GM21360 (cell line): ENCODE measurements around the gene GDPD1.
A peak's percentile ranks its signal among the peaks of the same experiment; 100 is the strongest.
"Not testable (repeated sequence)": the region's sequence is repeated elsewhere in the genome, so short reads cannot be mapped to it uniquely, and the experiment has no call there.

Experiments used
- ATAC-seq: cut with Tn5 transposase; IDR thresholded peaks from one replicate; pipeline ENCODE4 v1.9.1; 2021; ENCODE audit warnings: mild to moderate bottlenecking, moderate library complexity; ENCODE audit not compliant: unreplicated experiment

Gene GDPD1

GRCh38 chr17:59220328-59221158 is at the start of gene GDPD1:
Gene GDPD1 (plus strand): TSS chr17:59220511. CDS start chr17:59220610, 99 bp downstream.
- ATAC-seq, result peak; percentile 97

DNA sequence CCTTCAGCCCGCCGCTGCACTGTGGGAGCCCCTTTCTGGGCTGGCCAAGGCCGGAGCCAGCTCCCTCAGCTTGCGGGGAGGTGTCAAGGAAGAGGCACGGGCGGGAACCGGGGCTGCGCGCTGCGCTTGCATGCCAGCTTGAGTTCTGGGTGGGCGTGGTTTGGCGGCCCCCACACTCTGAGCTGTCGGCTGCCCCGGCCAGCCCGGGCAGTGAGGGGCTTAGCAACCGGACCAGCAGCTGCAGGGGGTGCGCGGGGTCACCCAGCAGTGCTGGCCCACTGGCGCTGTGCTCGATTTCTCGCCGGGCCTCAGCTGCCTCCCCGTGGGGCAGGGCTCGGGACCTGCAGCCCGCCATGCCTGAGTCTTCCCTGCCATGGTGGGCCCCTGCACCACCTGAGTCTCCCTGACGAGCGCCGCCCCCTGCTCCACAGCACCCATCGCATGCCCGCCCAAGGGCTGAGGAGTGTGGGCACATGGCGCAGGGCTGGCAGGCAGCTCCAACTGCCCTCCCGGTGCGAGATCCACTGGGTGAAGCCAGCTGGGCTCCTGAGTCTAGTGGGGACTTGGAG is 47.8 kb upstream of the GDPD1 start:
- no peak for ATAC-seq

DNA sequence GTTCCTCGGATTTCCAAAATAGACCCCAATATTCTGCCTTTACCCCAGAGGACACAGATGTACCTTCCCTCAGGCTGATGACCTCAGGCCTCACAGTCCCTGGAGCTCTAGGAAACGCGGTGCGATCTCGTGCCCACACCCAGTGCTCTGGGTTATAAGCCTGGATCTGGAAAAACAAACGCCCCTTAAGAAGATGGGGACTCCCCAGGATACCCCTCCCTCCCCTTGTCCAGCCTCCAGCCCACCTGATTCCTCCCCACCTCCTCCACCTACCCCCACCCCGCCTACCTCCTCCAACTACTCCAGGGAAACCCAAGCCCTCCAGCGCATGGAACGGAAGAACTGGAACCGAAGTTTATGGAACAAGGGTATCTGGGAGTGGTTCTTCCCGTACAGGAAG is 45.6 kb upstream of the GDPD1 start:
- ATAC-seq, result no peak

- no peak for ATAC-seq
Measured at GRCh38 chr17:59175076-59175475, 45.2 kb upstream of the GDPD1 start.

- ATAC-seq, result no peak
Measured at GRCh38 chr17:59178266-59178985, 41.9 kb upstream of the GDPD1 start.

DNA sequence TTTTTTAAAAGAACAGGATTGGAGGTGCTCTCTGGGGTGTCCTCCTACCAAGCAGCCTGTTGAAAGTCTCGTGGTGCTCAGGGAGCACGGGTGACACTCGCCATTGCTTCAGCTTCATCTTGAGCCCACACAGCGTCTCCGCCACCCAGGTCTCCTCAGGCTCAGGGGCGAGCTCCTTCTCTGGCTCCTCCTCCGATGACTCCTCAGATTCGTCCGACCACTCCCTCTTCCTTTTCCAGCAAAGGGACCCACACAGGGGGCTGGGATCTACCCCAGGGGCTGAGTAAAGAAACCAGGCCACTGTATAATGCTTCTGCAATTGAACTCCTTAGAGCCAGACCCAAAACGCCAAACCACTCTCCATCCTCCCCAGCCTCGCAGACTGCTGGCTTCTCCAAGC is 40.7 kb upstream of the GDPD1 start:
- ATAC-seq, result not testable (repeated sequence)

DNA sequence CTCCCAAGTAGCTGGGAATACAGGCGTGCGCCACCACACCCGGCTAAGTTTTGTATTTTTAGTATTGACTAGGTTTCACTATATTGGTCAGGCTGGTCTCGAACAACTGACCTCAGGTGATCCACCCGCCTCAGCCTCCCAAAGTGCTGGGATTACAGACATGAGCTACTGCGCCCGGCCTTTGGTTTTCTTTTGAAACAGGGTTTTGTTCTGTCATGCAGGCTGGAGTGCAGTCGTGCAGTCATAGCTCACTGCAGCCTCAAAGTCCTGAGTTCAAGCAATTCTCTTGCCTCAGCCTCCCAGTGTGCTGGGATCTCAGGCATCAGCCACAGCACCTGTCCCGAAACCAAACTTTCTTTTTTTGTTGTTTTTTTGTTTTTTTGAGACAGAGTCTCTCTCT is 39.7 kb upstream of the GDPD1 start:
- ATAC-seq, result no peak

- no peak for ATAC-seq
Measured at GRCh38 chr17:59181481-59181880, 38.8 kb upstream of the GDPD1 start.

DNA sequence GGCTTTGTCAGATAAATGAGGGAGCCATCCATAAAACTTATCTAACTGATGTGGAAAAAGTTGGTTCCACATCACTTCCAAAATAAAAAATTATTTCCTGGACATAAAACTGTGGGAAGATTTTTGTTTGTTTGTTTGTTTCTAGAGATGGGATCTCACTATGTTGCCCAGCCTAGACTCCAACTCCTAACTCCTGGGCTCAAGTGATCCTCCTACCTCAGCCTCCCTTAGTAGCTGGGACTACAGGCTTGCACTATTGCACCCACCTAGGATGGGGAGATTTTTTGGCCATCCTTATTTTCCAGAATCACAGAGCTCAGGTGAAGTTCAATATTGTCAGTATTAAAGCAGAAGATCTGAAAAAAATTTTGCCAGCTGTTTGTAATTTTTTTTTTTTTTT is 34.3 kb upstream of the GDPD1 start:
- no peak for ATAC-seq

DNA sequence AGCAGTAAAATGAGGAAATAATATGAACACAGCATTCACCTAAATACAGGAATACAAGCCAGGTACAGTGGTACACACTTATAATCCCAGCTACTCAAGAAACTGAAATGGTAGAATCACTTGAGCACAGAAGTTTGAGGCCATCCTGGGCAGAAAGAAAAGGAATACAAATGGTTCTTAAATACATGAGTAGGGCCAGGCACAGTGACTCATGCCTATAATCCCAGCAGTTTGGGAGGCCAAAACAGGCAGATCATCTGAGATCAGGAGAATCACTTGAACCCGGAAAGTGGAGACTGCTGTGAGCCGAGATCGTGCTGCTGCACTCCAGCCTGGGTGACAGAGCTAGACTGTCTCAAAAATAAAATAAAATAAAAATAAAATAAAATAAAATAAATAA is 33.5 kb upstream of the GDPD1 start:
- no peak for ATAC-seq

GRCh38 chr17:59190806-59191205 is 29.5 kb upstream of the GDPD1 start:
- no peak for ATAC-seq

DNA sequence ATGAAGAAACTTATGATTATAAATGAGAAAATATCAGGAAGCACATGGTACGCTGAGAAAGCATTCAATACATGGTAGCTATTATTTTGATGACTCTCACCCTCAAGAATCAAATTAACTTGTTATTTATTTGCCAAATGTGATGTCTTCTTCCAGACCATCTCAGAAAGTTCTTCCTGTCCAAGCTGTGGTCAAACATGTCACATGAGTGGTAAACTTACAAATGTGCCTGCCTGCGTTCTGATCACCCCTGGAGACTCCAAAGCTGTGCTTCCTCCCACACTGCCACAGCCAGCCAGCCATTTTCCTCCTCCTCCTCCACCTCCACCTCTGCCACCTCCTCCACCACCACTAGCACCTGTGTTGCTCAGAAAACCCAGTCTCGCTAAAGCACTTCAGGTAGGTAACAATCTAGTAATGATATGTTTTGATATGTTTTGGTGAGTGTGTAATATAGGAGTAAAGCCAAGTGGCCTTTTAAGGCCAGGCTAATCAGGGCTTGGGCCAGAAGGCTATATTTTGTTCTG is 26.9 kb upstream of the GDPD1 start:
- no peak for ATAC-seq

GRCh38 chr17:59199398-59199797 is 20.9 kb upstream of the GDPD1 start:
- ATAC-seq, result no peak

- ATAC-seq, result no peak
Measured at GRCh38 chr17:59202320-59202719, 18.0 kb upstream of the GDPD1 start.

DNA sequence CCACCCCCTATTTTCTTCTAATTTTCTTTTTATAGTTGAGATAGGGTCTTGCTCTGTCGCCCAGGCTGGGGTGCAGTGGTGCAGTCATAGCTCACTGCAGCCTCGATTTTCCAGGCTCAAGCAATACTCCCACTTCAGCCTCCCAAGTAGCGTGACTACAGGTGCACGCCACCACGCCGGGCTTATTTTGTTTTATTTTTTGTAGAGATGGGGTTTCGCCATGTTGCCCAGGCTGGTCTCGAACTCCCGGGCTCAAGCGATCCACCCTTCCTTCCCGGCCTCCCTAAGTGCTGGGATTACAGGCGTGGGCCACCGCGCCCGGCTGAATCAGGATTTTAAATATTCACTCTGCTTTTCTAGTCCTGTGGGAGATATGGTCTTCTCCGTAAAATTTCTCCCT is 941 bp upstream of the GDPD1 start:
- no peak for ATAC-seq

GRCh38 chr17:59219992-59220327 is 351 bp upstream of the GDPD1 start:
- no peak for ATAC-seq

DNA sequence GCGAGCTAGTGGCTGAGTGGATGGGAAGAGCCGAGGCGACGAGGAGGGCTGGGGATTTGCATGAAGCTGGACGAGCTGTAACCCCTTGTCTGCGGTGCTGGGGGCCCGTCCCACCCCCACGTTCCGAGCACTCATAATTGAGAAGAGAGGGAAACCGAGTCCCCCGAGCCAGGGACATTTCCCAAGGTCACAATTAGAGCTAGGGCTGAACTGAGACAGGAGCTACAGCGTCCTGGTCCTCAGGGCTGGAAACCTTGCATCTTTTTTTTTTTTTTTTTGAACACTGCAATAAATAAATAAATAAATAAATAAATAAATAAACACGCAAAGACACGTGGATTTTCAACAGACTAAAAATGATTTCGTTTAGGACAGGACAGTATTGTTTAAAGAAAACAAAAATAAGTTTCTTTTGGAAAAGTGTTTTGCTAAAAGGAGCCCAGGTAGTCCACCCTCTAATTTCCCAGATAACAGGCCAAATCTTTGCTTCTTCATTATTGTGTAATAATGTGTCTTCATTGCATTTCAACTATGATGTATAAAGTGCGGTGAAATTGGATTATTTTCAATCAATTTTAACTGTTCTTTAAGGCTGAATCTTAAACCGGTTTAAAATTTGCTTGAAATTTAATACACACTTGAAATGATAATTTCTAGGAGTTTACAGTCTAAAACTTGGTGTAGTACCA is 992 bp downstream of the GDPD1 start:
- ATAC-seq, result no peak

DNA sequence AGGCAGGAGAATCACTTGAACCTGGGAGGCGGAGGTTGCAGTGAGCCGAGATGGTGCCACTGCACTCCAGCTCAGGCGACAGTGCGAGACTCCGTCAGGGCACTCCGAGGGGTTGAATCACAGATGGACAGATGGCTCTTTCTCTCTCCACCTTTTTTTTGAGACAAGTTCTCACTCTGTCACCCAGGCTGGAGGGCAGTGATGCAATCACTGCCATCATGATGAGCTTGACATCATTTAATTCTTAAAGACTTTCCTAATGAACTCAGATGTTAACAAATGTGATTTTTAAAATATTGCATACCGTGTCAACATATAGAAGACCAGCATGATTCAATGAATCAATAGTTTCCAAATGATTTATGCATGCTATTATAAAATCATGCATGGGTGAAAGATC is 3.5 kb downstream of the GDPD1 start:
- no peak for ATAC-seq

- not testable (repeated sequence) for ATAC-seq
Measured at GRCh38 chr17:59228588-59228987, 8.3 kb downstream of the GDPD1 start.

DNA sequence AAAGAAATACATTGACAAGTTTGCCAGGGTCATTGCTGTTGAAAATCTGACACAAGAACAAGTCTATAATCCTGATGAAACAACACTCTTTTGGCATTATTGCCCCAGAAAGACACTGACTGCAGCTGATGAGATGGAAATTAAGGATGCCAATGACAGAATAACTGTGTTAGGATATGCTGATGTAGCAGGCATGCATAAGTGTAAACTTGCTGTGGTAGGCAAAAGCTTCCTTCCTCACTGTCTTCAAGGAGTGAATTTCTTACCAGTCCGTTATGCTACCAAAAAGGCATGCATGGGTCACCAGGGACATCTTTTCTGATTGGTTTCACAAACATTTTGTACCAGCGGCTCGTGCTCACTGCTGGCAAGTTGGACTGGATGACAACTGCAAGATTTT is 10.5 kb downstream of the GDPD1 start:
- ATAC-seq, result no peak

DNA sequence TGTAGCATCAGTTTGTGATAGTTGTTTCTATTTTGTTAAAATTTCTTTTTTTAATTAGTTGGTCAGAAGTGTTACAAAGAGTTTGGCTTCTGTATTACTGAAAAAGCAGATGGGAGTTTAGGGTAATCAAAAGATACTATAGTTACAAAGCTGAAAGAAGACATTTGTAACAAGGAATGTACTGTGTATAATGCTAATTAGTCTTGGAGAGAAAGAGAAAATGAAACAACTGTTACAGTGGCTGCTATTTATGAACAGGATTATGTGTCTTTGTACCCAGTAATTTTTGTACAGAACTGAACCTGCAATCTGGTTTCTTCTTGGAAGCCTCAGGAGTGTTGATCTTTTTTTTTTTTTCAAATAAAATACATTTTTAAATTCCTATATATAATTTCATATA is 14.3 kb downstream of the GDPD1 start:
- no peak for ATAC-seq
